ENCODE results near the gene SNRPD2.
"Not testable (repeated sequence)": the region's sequence is repeated elsewhere in the genome, so short reads cannot be mapped to it uniquely, and the experiment has no call there.

SNRPD2 gene

DNA sequence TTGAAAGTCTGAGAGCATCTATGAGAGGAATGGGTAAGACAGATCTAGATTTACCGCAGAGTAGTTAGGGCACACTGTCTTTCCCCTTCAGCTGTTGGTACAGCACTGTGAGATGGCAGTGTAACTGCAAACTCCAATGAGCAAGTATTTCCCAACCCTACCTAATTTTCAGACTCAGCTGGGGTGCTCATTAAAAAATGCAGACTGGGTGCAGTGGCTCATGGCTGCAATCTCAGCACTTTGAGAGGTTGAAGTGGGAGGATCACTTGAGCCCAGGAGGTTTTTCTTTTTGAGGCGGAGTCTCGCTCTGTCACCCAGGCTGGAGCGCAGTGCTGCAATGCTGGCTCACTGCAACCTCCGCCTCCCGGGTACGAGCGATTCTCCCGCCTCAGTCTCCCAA, 13.4 kb upstream of the SNRPD2 start:
- DNase-seq (ENCODE audit: low read depth) = no peak

- DNase-seq (ENCODE audit: low read depth) = no peak
These were observed 9.9 kb upstream of the SNRPD2 start for GRCh38 chr19:45701676-45702075.

- peak; percentile 60 for DNase-seq (ENCODE audit: low read depth)
These were observed 1.5 kb upstream of the SNRPD2 start for GRCh38 chr19:45693106-45693788.

DNA sequence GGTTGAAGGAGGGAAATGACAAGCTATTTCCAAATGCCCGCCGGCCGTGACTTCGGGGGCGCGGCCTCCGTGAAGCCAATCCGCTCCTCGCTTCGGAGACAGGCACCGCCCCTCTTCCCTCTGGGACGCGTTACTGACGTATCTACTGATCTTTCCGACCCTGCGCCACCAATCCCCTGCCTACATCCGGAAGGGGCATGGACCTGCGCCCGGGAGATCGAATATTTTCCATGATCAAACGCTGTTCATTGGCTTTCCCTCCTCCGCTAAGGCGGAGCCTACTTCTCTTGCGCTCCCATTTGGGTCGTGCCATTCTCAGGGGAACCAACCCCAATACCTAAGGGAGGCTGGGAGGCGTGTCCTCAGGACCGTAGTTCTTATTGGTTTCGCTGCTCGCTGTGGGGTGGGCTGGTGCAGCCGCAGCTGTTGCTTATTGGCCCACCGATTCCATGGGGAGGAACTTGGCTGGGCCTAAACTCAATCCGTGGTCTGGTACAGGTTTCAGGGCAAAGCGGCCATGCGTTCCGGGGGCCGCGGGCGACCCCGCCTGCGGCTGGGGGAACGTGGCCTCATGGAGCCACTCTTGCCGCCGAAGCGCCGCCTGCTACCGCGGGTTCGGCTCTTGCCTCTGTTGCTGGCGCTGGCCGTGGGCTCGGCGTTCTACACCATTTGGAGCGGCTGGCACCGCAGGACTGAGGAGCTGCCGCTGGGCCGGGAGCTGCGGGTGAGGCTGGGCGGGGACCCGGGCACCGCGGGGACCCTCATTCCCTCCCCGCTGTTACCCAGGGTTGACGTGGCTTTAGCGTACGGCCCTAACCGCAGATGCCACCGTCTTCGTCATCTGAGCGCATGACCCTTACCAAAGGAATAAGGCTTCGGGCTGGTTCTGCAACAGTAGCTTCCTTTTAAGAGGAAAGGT, 693 bp upstream of the SNRPD2 start, which contains the start of gene QPCTL:
Gene QPCTL (plus strand): TSS at position 480 of the 919 bp plus-strand sequence. CDS start 38 bp downstream, at position 518.
- peak; percentile 100 for DNase-seq (ENCODE audit: low read depth)

DNA sequence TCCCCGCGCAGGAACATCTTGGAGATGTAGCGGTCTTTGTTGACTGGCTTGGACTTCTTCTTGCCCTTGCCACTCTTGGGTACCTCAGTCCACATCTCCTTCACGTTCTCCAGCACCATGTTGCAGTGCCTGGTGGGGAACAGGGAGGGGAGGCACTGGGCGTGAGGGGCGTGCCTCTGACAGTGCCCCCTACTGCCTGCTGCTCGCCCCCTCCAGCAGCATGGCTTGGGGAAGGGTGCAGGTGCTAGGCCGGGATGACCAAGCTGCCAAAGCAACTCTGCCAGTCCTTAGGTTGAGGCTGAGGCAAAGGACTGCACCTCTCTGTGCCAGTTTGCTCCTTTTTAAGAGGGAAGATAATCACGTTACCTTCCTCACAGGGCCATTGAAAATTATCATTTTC, 4.2 kb downstream of the SNRPD2 start:
- DNase-seq (ENCODE audit: low read depth) = no peak

DNA sequence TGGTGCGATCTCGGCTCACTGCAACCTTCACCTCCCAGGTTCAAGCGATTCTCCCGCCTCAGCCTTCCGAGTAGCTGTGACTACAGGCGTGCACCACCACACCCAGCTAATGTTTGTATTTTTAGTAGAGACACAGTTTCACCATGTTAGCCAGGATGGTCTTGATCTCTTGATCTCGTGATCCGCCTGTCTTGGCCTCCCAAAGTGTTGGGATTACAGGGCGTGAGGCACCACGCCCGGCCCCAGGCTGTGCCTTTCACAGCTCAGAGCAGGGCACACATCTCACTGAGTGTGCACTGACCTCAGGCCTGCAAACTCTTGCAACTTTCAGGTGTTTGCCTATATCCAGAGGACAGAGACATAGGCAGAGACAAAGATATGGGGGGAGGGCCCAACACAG, 6.7 kb downstream of the SNRPD2 start:
- DNase-seq (ENCODE audit: low read depth) = not testable (repeated sequence)

- DNase-seq (ENCODE audit: low read depth) = no peak
These were observed 8.8 kb downstream of the SNRPD2 start for GRCh38 chr19:45682908-45683307.

- no peak for DNase-seq (ENCODE audit: low read depth)
These were observed 9.6 kb downstream of the SNRPD2 start for GRCh38 chr19:45682117-45682516.

GRCh38 chr19:45681391-45682015, 10.2 kb downstream of the SNRPD2 start:
- peak; percentile 71 for DNase-seq (ENCODE audit: low read depth)

DNA sequence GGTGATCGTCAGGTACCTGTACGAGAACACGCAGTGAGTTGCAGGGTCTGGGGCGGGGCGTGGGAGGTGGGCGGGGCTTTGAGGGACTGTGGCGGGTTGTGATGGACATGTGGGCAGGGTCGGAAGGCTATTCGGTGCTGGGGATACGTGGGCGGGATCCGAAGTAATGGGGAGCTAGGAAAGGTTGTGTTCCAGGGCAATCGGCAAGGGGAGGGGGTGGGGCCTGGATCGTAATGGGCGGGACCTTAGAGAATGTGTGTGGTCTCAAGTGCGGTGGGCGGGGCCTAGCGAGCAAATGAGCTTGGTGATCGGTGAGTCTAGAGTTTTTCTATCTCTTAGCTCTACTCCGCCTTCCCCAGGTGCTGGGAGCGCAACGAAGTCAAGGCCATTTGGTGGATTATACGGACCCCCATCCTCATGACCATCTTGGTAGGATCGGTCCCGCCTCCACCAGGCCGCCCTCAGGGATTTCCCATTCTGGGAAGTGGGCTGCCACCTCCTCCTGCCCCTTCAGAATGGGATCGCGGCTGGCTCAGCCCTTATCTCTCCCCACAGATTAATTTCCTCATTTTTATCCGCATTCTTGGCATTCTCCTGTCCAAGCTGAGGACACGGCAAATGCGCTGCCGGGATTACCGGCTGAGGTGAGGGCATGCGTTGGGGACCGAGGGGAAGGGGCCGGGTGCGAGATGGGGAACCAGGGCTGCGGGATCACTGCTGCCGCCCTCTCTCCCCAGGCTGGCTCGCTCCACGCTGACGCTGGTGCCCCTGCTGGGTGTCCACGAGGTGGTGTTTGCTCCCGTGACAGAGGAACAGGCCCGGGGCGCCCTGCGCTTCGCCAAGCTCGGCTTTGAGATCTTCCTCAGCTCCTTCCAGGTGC, 14.2 kb downstream of the SNRPD2 start:
- peak; percentile 68 for DNase-seq (ENCODE audit: low read depth)

GRCh38 chr19:45676851-45677263, 14.9 kb downstream of the SNRPD2 start:
- DNase-seq (ENCODE audit: low read depth) = no peak

GRCh38 chr19:45674946-45675345, 16.8 kb downstream of the SNRPD2 start:
- DNase-seq (ENCODE audit: low read depth) = no peak

DNA sequence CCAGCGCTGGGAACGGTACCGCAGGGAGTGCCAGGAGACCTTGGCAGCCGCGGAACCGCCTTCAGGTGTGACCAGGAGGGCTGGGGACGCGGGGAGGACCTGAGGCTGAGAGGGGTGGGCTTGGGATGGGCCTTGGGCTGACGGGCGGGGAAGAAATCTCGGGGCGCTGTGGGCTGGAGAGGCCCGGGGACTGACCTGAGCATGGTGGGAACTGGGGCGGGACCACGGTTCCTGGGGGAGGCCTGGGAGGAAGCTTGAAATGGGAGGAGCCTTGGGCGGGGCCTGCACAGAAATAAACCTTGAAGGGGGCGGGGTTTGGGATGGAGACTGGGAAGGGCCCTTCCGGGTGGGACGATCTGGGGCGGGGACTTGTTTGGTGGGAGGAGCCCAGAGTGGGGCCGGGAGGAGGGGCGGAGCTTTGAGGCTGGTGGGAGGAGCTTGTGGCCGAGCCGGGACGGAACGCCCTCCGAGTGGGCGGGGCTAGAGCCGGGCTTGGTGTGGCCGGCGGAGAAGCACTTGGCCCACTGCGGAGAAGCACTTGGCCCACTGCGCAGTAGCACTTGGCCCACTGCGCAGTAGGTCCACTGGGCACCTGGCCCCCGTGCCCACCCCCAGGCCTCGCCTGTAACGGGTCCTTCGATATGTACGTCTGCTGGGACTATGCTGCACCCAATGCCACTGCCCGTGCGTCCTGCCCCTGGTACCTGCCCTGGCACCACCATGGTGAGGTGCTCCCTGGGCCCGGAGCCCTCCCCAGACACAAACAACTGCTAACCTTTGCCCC, 20.9 kb downstream of the SNRPD2 start:
- DNase-seq (ENCODE audit: low read depth) = peak; percentile 66

- no peak for DNase-seq (ENCODE audit: low read depth)
These were observed 23.3 kb downstream of the SNRPD2 start for GRCh38 chr19:45668342-45668871.

- DNase-seq (ENCODE audit: low read depth) = no peak
These were observed 24.0 kb downstream of the SNRPD2 start, which contains the start of gene GIPR for GRCh38 chr19:45667620-45668341. GIPR (plus strand) TSS chr19:45668221; CDS start chr19:45669521, 1,300 bp downstream.

DNA sequence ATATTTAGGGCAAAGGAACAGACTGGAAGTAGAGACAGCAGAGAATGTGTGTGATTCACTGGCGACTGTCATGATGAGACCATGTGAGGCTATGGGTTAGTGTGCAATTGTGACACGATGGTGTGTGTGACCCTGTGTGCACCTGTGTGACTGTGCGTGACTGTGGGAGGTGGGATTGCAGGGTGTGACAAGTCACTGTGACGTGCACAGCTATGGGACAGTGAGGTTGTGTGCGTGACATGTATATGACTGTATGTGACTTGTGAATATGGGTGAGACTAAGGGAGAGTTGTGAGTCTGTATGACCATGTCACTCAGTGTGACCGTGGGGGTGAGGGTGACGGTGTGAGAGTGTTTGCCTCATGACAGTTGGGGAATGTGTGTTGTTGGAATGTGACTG, 27.2 kb downstream of the SNRPD2 start:
- DNase-seq (ENCODE audit: low read depth) = no peak

DNA sequence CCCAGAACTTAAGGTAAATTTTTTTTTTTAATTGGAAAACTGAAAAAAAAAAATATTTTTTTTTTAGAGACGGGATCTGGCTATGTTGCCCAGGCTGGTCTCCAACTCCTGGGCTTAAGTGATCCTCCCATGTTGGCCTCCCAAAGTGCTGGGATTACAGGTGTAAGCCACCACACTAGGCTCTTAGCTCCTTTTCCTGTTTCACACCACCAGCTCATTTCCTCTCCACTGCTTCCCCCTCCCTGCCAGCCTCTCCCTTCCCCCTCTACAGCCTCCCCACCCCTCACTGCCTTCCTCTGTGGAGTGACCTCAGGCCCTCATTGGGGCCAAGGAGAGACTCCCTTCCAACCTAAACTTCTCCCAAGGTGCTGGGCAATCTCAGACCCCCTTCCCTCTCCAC, 28.0 kb downstream of the SNRPD2 start:
- DNase-seq (ENCODE audit: low read depth) = no peak

GRCh38 chr19:45660636-45661035, 31.1 kb downstream of the SNRPD2 start:
- no peak for DNase-seq (ENCODE audit: low read depth)

GRCh38 chr19:45659096-45659729, 32.5 kb downstream of the SNRPD2 start:
- DNase-seq (ENCODE audit: low read depth) = no peak

All from fibroblast of gingiva (primary cell).